Body of pancreas (tissue), 4 donors: ENCODE data around the gene PRR7.

Experiments
- CTCF ChIP-seq, 7 experiments: fragments of 450-650 bp in 4 of 7; fragments of 200-600 bp in 3 of 7; sonication (generic) in 3 of 7; IDR thresholded peaks; one replicate each; pipeline ENCODE4 v1.5.1; 2016 to 2019; ENCODE audit warnings: antibody characterized with exemption in 7 of 7
- POLR2A ChIP-seq, 3 donors: fragments of 450-650 bp; IDR thresholded peaks; one replicate each; pipeline ENCODE4 v1.6.1; 2016; ENCODE audit warnings: antibody characterized with exemption in 3 of 3, mild to moderate bottlenecking in 2 of 3

GRCh38 chr5:177444106-177445051 lies 2.2 kb upstream of the PRR7 start:
- TF ChIP-seq CTCF (IDR thresholded peaks at IDR 0.05) (no peak), POLR2A (IDR thresholded peaks at IDR 0.05) (no peak)
